ENCODE measurements around the gene SERPINI1. TPM values are rescaled to one million over a fixed set of nuclear protein-coding genes. Genes with fewer than 3 reads are reported as not detected.

The SERPINI1 gene
- total and polyA plus RNA-seq, 9 of the 15 experiments (the other 6 are each of a cell fraction or from before 2014, with no cell fraction given), result 1.6 to 9.9 (median 3.5) TPM

DNA sequence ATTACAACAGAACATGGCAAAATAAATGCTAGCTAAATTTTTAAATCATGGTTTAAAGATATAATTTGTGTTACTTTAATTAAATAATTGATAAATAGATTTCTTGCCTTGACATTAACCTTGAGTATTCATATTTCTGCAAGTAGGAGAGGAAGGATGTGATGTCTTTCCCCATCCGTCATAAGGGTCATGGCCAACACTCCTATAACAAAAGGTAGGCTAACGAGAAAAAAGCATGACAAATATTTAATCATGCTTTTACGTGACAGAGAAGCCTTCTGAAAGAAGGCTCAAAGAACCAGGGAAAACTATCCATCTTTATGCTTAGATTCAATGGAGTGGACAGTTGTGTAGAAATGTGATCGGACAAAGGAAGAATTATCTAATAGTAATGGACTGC is 135.2 kb downstream of the SERPINI1 start:
- Histone ChIP-seq H3K27me3 (ENCODE audit: control insufficient read depth in 2 of 2, insufficient read depth in 2 of 2, low read length in 2 of 2) (no peaks in the 10 kb centered on the region), H3K27ac (ENCODE audit: extremely low read depth, low read depth, low read length) (no peak overlapping the region), H2AFZ (ENCODE audit: low read depth, low read length) (no peak overlapping the region), H4K20me1 (replicated peaks; ENCODE audit: control insufficient read depth, insufficient read depth, low read length) (no peaks in the 10 kb centered on the region), H3K4me1 (replicated peaks in 1 of 2; ENCODE audit: control insufficient read depth in 2 of 2, insufficient read depth in 2 of 2, low read length in 2 of 2) (no peaks in the 10 kb centered on the region), H3K9ac (ENCODE audit: insufficient read depth in 1 of 2, low read depth in 2 of 2, low read length in 2 of 2) (no peak overlapping the region), H3K4me2 (ENCODE audit: insufficient read depth, low read length) (no peak overlapping the region), H3K9me1 (ENCODE audit: control insufficient read depth, insufficient read depth, low read length) (no peaks in the 10 kb centered on the region), H3K79me2 (ENCODE audit: control insufficient read depth, insufficient read depth, low read length) (no peaks in the 10 kb centered on the region), H3K9me3 (replicated peaks; ENCODE audit: control insufficient read depth, insufficient read depth, low read depth, low read length) (no peaks in the 10 kb centered on the region), H3K36me3 (ENCODE audit: control insufficient read depth, insufficient read depth, low read length) (no peaks in the 10 kb centered on the region), H3K4me3 (no peak overlapping the region)
- DNase-seq (ENCODE audit: extremely low read depth in 1 of 4, low spot score in 3 of 4) (no peak), FAIRE-seq (no peak), ATAC-seq (no peak)
- 5% methylated on average over 4 of the region's 4 CpGs for WGBS (ENCODE audit: insufficient coverage, low coverage, missing lambda C conversion rate)
- in situ Hi-C loops (cut with MboI), result no loop called here
- CTCF ChIA-PET (ENCODE audit: low intra/inter-chr PET ratio), result no interaction called here
- POLR2A ChIA-PET, result no interaction called here
- intact Hi-C loops (cut with micrococcal nuclease), result no loop called here
- BruUV-seq (replicated peaks), result no TSS peak
- TF ChIP-seq KHSRP (IDR thresholded peaks at IDR 0.05), result no peak
- no peak for TF ChIP-seq FOXA1 (IDR thresholded peaks at IDR 0.05; ENCODE audit: borderline replicate concordance)
- no peak for TF ChIP-seq SIN3B (IDR thresholded peaks at IDR 0.05; ENCODE audit: low read depth)

DNA sequence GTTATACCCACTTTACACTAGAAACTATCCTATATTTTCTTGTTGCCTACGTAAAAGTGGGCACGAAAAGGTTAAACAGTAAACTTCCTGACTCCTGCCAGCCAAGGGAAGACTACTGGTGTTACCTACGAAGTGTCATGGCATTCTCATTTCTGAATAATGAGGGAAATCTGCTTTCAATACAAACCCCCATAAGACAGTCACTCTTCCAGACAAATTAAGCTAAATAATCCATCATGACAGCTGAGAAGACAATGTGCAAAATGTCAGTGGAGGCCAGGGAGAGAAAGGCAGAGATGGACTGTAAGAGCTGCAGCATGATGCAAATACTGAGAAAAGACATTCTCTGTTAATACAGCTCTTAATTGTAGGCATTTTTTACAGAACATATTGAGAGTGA is 136.5 kb downstream of the SERPINI1 start:
- WGBS (ENCODE audit: insufficient coverage, low coverage, missing lambda C conversion rate), result 0% methylated on average over 3 of the region's 3 CpGs
- ATAC-seq (no peak), FAIRE-seq (no peak), DNase-seq (ENCODE audit: extremely low read depth in 1 of 4, low spot score in 3 of 4) (no peak)
- POLR2A ChIA-PET, result interaction anchor here (1.0 kb wide), 1 partner anchor 27 kb away, joined by 3 read pairs; no protein-coding TSS in a partner anchor
- Histone ChIP-seq H4K20me1 (replicated peaks; ENCODE audit: control insufficient read depth, insufficient read depth, low read length) (no peaks in the 10 kb centered on the region), H3K9me1 (ENCODE audit: control insufficient read depth, insufficient read depth, low read length) (no peaks in the 10 kb centered on the region), H3K9me3 (replicated peaks; ENCODE audit: control insufficient read depth, insufficient read depth, low read depth, low read length) (no peaks in the 10 kb centered on the region), H2AFZ (ENCODE audit: low read depth, low read length) (no peak overlapping the region), H3K27ac (ENCODE audit: extremely low read depth, low read depth, low read length) (no peak overlapping the region), H3K9ac (ENCODE audit: insufficient read depth in 1 of 2, low read depth in 2 of 2, low read length in 2 of 2) (no peak overlapping the region), H3K4me3 (no peak overlapping the region), H3K79me2 (ENCODE audit: control insufficient read depth, insufficient read depth, low read length) (no peaks in the 10 kb centered on the region), H3K36me3 (ENCODE audit: control insufficient read depth, insufficient read depth, low read length) (no peaks in the 10 kb centered on the region), H3K4me2 (ENCODE audit: insufficient read depth, low read length) (no peak overlapping the region), H3K4me1 (replicated peaks in 1 of 2; ENCODE audit: control insufficient read depth in 2 of 2, insufficient read depth in 2 of 2, low read length in 2 of 2) (no peaks in the 10 kb centered on the region), H3K27me3 (ENCODE audit: control insufficient read depth in 2 of 2, insufficient read depth in 2 of 2, low read length in 2 of 2) (no peaks in the 10 kb centered on the region)
- no TSS peak for BruUV-seq (replicated peaks)
- intact Hi-C loops (cut with micrococcal nuclease) (no loop called here), in situ Hi-C loops (cut with MboI) (no loop called here)
- TF ChIP-seq CEBPB (tag; IDR thresholded peaks at IDR 0.05), result no peak
- TF ChIP-seq, protein P1, sequence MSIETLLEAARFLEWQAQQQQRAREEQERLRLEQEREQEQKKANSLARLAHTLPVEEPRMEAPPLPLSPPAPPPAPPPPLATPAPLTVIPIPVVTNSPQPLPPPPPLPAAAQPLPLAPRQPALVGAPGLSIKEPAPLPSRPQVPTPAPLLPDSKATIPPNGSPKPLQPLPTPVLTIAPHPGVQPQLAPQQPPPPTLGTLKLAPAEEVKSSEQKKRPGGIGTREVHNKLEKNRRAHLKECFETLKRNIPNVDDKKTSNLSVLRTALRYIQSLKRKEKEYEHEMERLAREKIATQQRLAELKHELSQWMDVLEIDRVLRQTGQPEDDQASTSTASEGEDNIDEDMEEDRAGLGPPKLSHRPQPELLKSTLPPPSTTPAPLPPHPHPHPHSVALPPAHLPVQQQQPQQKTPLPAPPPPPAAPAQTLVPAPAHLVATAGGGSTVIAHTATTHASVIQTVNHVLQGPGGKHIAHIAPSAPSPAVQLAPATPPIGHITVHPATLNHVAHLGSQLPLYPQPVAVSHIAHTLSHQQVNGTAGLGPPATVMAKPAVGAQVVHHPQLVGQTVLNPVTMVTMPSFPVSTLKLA (conservative IDR thresholded peaks at IDR 0.05), result no peak
- CTCF ChIA-PET (ENCODE audit: low intra/inter-chr PET ratio), result no interaction called here

Measured in K562 (cell line).